ENCODE results near the gene NEIL1.
"Not testable (repeated sequence)": the region's sequence is repeated elsewhere in the genome, so short reads cannot be mapped to it uniquely, and the experiment has no call there.

The NEIL1 gene

GRCh38 chr15:75333654-75334419 is 13.0 kb upstream of the NEIL1 start:
- DNase-seq, result not testable (repeated sequence)

- no peak for DNase-seq
Observed at GRCh38 chr15:75335313-75335704, 11.5 kb upstream of the NEIL1 start.

GRCh38 chr15:75335705-75336355 is 11.0 kb upstream of the NEIL1 start, which contains the start of gene COMMD4:
TSS of gene COMMD4 (plus strand) at chr15:75336063. CDS start at chr15:75336090, 27 bp downstream.
- peak; percentile 91 to 92 for DNase-seq

- DNase-seq, result no peak
Observed at GRCh38 chr15:75338661-75339240, 8.1 kb upstream of the NEIL1 start.

- DNase-seq, result no peak
Observed at GRCh38 chr15:75339531-75340240, 7.2 kb upstream of the NEIL1 start.

GRCh38 chr15:75342221-75342620 is 4.6 kb upstream of the NEIL1 start:
- DNase-seq, result no peak

- peak in 1 of 2 donors; percentile 27 for DNase-seq
Observed at GRCh38 chr15:75343953-75344352, 2.9 kb upstream of the NEIL1 start.

- DNase-seq, result peak; percentile 45 to 66
Observed at GRCh38 chr15:75347222-75348033, 589 bp downstream of the NEIL1 start.

- DNase-seq, result no peak
Observed at GRCh38 chr15:75348034-75348561, 1.3 kb downstream of the NEIL1 start.

GRCh38 chr15:75348562-75349350 is 1.9 kb downstream of the NEIL1 start:
- DNase-seq, result no peak

- DNase-seq, result not testable (repeated sequence)
Observed at GRCh38 chr15:75349351-75349669, 2.5 kb downstream of the NEIL1 start.

- no peak for DNase-seq
Observed at GRCh38 chr15:75349851-75350588, 3.2 kb downstream of the NEIL1 start.

GRCh38 chr15:75350601-75351361 is 3.9 kb downstream of the NEIL1 start:
- DNase-seq, result no peak

GRCh38 chr15:75352186-75353080 is 5.6 kb downstream of the NEIL1 start:
- DNase-seq, result no peak

GRCh38 chr15:75353604-75354003 is 6.8 kb downstream of the NEIL1 start:
- DNase-seq, result no peak

- no peak for DNase-seq
Observed at GRCh38 chr15:75354454-75354853, 7.6 kb downstream of the NEIL1 start.

- no peak for DNase-seq
Observed at GRCh38 chr15:75355369-75355768, 8.5 kb downstream of the NEIL1 start.

GRCh38 chr15:75356006-75356405 is 9.2 kb downstream of the NEIL1 start:
- DNase-seq, result no peak

GRCh38 chr15:75356517-75356916 is 9.7 kb downstream of the NEIL1 start:
- DNase-seq, result no peak

All from hippocampal formation (tissue), 2 donors.